HCT116 (cell line): ENCODE measurements around the gene H19.

Experiments used
- EZH2phosphoT487 ChIP-seq: fragments of 200-600 bp; IDR thresholded peaks from 2 replicates; pipeline ENCODE4 v1.6.1; 2018; ENCODE audit warnings: antibody characterized with exemption, borderline replicate concordance
- POLR2A ChIP-seq: IDR thresholded peaks from 2 replicates; pipeline ENCODE4 v1.7.0; 2011; ENCODE audit warnings: borderline replicate concordance; ENCODE audit not compliant: insufficient read depth, insufficient read length; ENCODE audit errors: extremely low read depth
- SIN3A ChIP-seq: IDR thresholded peaks from 2 replicates; pipeline ENCODE4 v1.6.1; 2012; ENCODE audit warnings: low read depth
- ZFX ChIP-seq: fragments of 450-650 bp; IDR thresholded peaks from 2 replicates; pipeline ENCODE4 v1.6.1; 2017

DNA sequence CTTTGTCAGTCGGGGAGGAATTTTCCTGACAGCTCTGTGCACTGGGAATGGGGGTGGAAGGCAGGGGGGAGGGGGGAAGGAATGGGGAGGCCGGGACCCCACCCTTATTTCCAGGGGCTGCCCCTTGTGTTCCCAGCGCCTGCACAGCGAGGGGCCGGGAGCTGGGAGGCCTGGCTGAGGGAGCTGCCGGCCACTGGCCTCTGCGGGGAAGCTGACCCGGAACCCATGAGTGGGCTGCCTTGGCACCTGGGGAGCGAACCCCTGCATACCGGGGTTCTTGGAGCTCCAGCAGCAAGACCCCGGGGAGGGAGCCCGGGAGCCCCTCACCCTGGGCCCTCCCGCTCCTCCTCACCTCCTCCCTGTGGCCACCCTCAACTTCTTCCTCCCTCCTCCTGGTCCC lies 3.5 kb downstream of the H19 start:
- TF ChIP-seq EZH2phosphoT487 (no peak), SIN3A (no peak), ZFX (no peak), POLR2A (no peak)
